GM12865 (cell line): Measurements from ENCODE around the gene CHMP2A.

ENCODE experiments used
- DNase-seq: peaks from one replicate; pipeline ENCODE4 v3.0.0; 2010; ENCODE audit warnings: low read depth
- H3K4me3 ChIP-seq: 2 replicates; pipeline ENCODE4 v1.5.1; 2011; ENCODE audit warnings: mild to moderate bottlenecking, low read depth, low read length, control low read depth
- CTCF ChIP-seq: IDR thresholded peaks from 2 replicates; pipeline ENCODE4 v1.5.1; 2011; ENCODE audit warnings: low read length, control low read depth, low read depth, inconsistent platforms; ENCODE audit not compliant: insufficient read depth; ENCODE audit errors: missing control alignments

The CHMP2A gene

GRCh38 chr19:58551577-58552471, 3.1 kb downstream of the CHMP2A start:
- no peak overlapping the region for H3K4me3 ChIP-seq
- DNase-seq, result no peak
- no peak for TF ChIP-seq CTCF

DNA sequence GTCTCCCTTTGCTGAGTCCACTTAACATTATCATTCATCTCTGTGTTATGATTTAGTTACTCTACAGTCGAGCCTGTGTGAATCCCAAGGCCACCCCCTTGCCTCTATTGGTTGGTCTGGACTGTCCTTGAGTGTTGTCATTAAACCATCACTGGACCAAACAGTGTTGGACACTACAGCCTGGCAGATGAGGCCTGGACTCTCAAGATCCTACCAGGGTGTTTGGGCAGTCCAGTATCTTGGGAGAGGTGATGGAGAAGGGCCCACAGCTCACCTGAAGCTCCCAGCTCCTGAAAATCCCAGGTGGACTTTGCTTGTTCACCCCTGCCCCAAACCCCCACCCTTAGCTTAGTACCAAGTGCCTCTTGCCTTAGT, 3.8 kb downstream of the CHMP2A start:
- TF ChIP-seq CTCF, result no peak
- no peak for DNase-seq
- H3K4me3 ChIP-seq, result no peak overlapping the region

- TF ChIP-seq CTCF, result no peak
- no peak for DNase-seq
- no peak overlapping the region for H3K4me3 ChIP-seq
These were observed 4.4 kb downstream of the CHMP2A start for GRCh38 chr19:58550362-58551122.

GRCh38 chr19:58549664-58550361, 5.1 kb downstream of the CHMP2A start:
- TF ChIP-seq CTCF, result no peak
- no peak for DNase-seq
- no peak overlapping the region for H3K4me3 ChIP-seq

GRCh38 chr19:58548859-58549663, 5.8 kb downstream of the CHMP2A start:
- H3K4me3 ChIP-seq, result no peak overlapping the region
- no peak for DNase-seq
- TF ChIP-seq CTCF, result no peak

DNA sequence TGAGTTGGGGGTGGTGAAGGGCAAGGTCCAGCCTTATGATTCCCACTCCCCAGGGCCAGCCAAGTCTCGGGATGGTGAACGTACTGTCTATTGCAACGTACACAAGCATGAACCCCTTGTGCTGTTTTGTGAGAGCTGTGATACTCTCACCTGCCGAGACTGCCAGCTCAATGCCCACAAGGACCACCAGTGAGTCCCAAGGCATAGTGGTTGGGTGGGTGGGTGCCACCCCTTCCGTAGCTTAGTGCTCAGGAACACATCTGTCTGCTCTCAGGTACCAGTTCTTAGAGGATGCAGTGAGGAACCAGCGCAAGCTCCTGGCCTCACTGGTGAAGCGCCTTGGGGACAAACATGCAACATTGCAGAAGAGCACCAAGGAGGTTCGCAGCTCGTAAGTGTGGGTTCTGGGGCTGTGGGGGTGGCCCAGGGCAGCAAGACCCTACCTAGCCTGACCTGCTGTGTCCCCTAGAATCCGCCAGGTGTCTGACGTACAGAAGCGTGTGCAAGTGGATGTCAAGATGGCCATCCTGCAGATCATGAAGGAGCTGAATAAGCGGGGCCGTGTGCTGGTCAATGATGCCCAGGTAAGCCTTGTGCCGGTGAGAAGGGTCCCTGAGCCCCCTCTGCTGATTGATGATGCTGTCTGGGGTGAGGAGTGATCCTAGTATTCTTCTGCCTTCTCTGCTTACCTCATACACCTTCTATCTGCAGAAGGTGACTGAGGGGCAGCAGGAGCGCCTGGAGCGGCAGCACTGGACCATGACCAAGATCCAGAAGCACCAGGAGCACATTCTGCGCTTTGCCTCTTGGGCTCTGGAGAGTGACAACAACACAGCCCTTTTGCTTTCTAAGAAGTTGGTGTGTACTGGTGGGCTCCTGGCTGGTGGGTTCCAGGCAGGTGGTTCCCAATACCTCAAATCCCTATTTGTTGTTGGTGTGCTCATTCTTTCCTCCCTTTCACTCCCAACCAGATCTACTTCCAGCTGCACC, 7.3 kb downstream of the CHMP2A start:
- H3K4me3 ChIP-seq, result no peak overlapping the region

More for the DNA sequence above, 7.3 kb downstream of the CHMP2A start:
- no peak for TF ChIP-seq CTCF
- no peak for DNase-seq
